GM12892 (cell line): Measurements from ENCODE around the gene LRP10.

Experiments used
- POLR2A ChIP-seq: IDR thresholded peaks from 2 replicates; pipeline ENCODE4 v1.6.1; 2011; ENCODE audit warnings: low read depth, low read length, control low read depth
- POLR2AphosphoS5 ChIP-seq: IDR thresholded peaks from 2 replicates; pipeline ENCODE4 v1.6.1; 2011; ENCODE audit warnings: low read depth, low read length, control low read depth
- TAF1 ChIP-seq: IDR thresholded peaks from 2 replicates; pipeline ENCODE4 v1.6.1; 2011; ENCODE audit warnings: low read depth, mild to moderate bottlenecking, control low read depth, low read length, borderline replicate concordance

DNA sequence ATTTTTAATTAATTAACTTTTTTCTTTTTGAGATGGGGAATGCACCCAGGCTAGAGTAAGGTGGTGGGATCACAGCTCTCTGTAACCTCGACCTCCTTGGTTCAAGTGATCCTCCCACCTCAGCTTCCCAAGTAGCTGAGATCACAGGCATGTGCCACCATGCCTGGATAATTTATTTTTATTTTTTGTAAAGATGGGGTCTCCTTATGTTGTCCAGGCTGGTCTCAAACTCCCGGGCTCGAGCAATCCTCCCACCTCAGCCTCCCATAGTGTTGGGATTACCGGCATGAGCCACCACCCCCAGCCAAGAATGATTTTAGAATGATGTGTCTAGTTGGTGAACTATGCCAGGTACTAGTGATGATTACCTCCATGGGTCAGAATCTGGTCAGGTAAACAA lies 6.6 kb upstream of the LRP10 start:
- TF ChIP-seq POLR2A (no peak), POLR2AphosphoS5 (no peak), TAF1 (no peak)
